ENCODE results near the gene LPIN3. TPM values are rescaled to one million over a fixed set of nuclear protein-coding genes. Genes with fewer than 3 reads are reported as not detected.
"Not testable (repeated sequence)": the region's sequence is repeated elsewhere in the genome, so short reads cannot be mapped to it uniquely, and the experiment has no call there.

LPIN3 gene
- total RNA-seq: 18.6 TPM
- long read RNA-seq: 0 reads

- DNase-seq (peak; percentile 93), ATAC-seq (ENCODE audit: poor library complexity) (peak; percentile 96)
- intact Hi-C loops (cut with DNase I): loop anchor here (1.0 to 5.0 kb wide), 2 partner anchors 72 to 167 kb away; no protein-coding TSS in a partner anchor
Observed at GRCh38 chr20:41340327-41341055, at the start of gene LPIN3. Gene LPIN3, plus strand, starts transcription at chr20:41340821. Its CDS starts 4,983 bp downstream, at chr20:41345804.

GRCh38 chr20:41293269-41294037 lies 47.2 kb upstream of the LPIN3 start:
- no peak for DNase-seq
- intact Hi-C loops (cut with DNase I): no loop called here
- peak; percentile 30 for ATAC-seq (ENCODE audit: poor library complexity)

- no peak for DNase-seq
- ATAC-seq (ENCODE audit: poor library complexity): no peak
- intact Hi-C loops (cut with DNase I): no loop called here
Observed at GRCh38 chr20:41299899-41300298, 40.7 kb upstream of the LPIN3 start.

- DNase-seq: no peak
- no peak for ATAC-seq (ENCODE audit: poor library complexity)
- intact Hi-C loops (cut with DNase I): no loop called here
Observed at GRCh38 chr20:41300383-41300782, 40.2 kb upstream of the LPIN3 start.

- ATAC-seq (ENCODE audit: poor library complexity) (no peak), DNase-seq (no peak)
- intact Hi-C loops (cut with DNase I): no loop called here
Observed at GRCh38 chr20:41300886-41301285, 39.7 kb upstream of the LPIN3 start.

- ATAC-seq (ENCODE audit: poor library complexity) (no peak), DNase-seq (no peak)
- intact Hi-C loops (cut with DNase I): no loop called here
Observed at GRCh38 chr20:41304002-41304401, 36.6 kb upstream of the LPIN3 start.

- DNase-seq: no peak
- intact Hi-C loops (cut with DNase I): no loop called here
- ATAC-seq (ENCODE audit: poor library complexity): no peak
Observed at GRCh38 chr20:41304424-41305079, 36.1 kb upstream of the LPIN3 start.

GRCh38 chr20:41306061-41306727 lies 34.4 kb upstream of the LPIN3 start:
- intact Hi-C loops (cut with DNase I): no loop called here
- ATAC-seq (ENCODE audit: poor library complexity) (no peak), DNase-seq (no peak)

GRCh38 chr20:41307021-41307420 lies 33.6 kb upstream of the LPIN3 start:
- ATAC-seq (ENCODE audit: poor library complexity): no peak
- intact Hi-C loops (cut with DNase I): no loop called here
- no peak for DNase-seq

GRCh38 chr20:41308290-41308711 lies 32.3 kb upstream of the LPIN3 start:
- intact Hi-C loops (cut with DNase I): no loop called here
- peak; percentile 33 for ATAC-seq (ENCODE audit: poor library complexity)
- DNase-seq: no peak

GRCh38 chr20:41308726-41309413 lies 31.8 kb upstream of the LPIN3 start:
- ATAC-seq (ENCODE audit: poor library complexity) (peak; percentile 32), DNase-seq (no peak)
- intact Hi-C loops (cut with DNase I): no loop called here

GRCh38 chr20:41309817-41310216 lies 30.8 kb upstream of the LPIN3 start:
- DNase-seq (no peak), ATAC-seq (ENCODE audit: poor library complexity) (no peak)
- intact Hi-C loops (cut with DNase I): no loop called here

- intact Hi-C loops (cut with DNase I); DNase-seq; ATAC-seq (ENCODE audit: poor library complexity): not testable (repeated sequence)
Observed at GRCh38 chr20:41312009-41312408, 28.6 kb upstream of the LPIN3 start.

GRCh38 chr20:41314386-41314785 lies 26.2 kb upstream of the LPIN3 start:
- intact Hi-C loops (cut with DNase I): no loop called here
- ATAC-seq (ENCODE audit: poor library complexity) (no peak), DNase-seq (no peak)

- no peak for ATAC-seq (ENCODE audit: poor library complexity)
- intact Hi-C loops (cut with DNase I): no loop called here
- DNase-seq: no peak
Observed at GRCh38 chr20:41316051-41316450, 24.6 kb upstream of the LPIN3 start.

GRCh38 chr20:41316602-41317545 lies 23.7 kb upstream of the LPIN3 start:
- ATAC-seq (ENCODE audit: poor library complexity) (peak; percentile 68), DNase-seq (peak; percentile 91)
- intact Hi-C loops (cut with DNase I): no loop called here

- ATAC-seq (ENCODE audit: poor library complexity): peak; percentile 98
- peak; percentile 98 for DNase-seq
- intact Hi-C loops (cut with DNase I): no loop called here
Observed at GRCh38 chr20:41317546-41318270, 22.9 kb upstream of the LPIN3 start, which contains the start of gene ZHX3. Gene ZHX3, minus strand, starts transcription at chr20:41317731. Its CDS starts 112,815 bp downstream, at chr20:41204916.
